Activated T-cell treated with anti-CD3 and anti-CD28 coated beads for 24 hours (primary cell): ENCODE data around the gene SAMHD1.
A peak's percentile ranks its signal among the peaks of the same experiment; 100 is the strongest.
"Not testable (repeated sequence)": the region's sequence is repeated elsewhere in the genome, so short reads cannot be mapped to it uniquely, and the experiment has no call there.

ENCODE experiments used
- DNase-seq: peaks from one replicate; pipeline ENCODE4 v3.0.0-alpha.2; 2020; ENCODE audit warnings: low read depth

SAMHD1 gene

DNA sequence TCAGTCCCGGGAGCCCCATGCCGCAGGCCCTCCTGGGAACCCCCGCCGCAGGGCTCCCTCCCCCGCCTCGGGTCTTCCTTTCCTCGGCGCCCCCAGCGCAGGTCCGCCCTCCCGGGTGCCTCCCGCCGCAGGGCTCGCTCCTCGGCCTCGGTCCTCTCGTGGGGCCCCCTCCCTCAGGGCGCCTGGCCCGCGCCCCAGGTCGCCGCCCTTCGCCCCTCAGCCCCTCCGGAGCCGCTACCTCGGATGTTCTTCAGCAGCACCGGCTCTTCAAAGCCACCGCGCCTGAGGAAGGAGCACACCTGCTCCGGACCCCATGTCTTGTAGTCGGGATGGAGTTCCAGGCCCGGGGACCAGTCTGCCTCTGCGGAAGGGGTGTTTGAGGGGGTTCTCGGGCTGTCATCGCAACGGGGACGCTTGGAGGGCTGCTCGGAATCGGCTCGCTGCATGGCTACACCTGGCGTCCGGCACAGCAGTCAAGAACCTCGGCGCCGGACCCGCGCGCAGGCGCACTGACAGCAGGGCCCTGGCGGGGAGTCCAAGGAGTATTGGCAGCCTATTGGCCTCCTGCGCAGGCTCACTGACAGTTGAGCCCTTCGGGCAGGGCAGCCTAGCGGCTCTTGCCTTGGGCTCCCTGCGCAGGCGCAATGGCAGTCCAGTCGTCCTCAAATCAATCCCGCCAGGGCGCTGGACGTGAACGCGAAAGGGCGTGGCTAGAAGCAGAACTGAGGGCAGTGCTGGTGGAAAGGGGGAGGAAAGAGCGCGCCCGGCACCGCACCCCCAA, at the start of gene SAMHD1:
Gene SAMHD1 (minus strand): TSS at position 511 of the 781 bp plus-strand sequence. CDS start 65 bp downstream, at position 446.
- peak; percentile 88 for DNase-seq

DNA sequence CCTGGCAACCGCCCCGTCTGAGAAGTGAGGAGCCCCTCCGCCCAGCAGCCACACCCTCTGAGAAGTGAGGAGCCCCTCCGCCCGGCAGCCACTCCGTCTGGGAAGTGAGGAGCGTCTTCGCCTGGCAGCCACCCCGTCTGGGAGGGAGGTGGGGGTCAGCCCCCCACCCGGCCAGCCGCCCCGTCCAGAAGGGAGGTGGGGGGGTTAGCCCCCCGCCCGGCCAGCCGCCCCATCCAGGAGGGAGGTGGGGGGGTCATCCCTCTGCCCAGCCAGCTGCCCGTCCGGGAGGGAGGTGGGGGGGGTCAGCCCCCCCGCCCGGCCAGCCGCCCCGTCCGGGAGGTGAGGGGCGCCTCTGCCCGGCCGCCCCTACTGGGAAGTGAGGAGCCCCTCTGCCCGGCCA, 48.7 kb upstream of the SAMHD1 start:
- DNase-seq, result not testable (repeated sequence)

DNA sequence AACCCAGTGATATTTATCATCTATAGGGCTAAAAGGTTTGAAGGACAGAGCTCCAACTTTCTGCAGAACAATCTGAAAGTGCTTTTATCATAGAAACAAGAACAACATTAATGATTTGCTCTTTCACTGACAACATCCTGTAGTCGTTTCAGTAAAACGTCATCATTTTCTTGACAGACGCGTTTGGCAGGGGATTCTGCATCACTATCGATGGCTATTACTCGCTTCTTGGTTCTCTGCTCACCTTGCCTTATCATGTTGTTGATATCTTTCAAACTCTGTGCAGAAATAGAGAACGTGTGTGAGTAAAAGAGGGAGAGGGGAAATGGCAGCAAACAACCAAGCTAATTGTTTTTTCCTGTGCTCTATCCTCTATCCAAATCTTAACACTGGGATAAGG, 47.1 kb upstream of the SAMHD1 start:
- no peak for DNase-seq

DNA sequence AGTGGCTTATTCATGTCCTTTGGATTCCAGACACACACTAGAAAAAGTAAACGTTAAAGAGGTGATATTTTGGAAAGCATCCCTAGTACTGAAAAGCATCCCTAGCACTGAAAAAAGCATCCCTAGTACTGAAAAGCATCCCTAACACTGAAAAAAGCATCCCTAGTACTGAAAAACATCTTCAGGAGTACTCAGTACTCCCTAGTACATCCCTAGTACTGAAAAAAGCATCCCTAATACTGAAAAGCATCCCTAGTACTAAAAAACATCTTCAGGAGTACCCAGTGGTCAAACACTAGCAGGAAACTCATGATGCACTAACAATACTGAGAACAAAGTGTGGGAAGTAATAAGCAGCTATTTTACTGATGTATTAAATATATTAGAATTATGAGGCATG, 45.6 kb upstream of the SAMHD1 start:
- no peak for DNase-seq

DNA sequence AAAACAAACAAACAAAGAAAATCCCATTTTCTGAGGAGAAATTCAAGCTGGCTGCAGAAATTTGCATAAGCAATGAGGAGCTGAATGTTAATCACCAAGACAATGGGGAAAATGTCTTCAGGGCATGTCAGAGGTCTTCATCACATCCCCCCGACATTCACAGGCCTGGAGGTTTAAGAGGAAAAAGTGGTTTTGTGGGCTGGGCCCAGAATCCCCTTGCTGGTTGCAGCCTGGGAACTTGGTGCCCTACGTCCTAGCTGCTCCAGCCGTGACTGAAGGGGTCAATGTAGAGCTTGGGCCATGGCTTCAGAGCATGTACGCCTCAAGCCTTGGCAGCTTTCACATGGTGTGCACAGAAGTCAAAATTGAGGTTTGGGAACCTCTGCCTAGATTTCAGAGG, 42.7 kb upstream of the SAMHD1 start:
- not testable (repeated sequence) for DNase-seq

DNA sequence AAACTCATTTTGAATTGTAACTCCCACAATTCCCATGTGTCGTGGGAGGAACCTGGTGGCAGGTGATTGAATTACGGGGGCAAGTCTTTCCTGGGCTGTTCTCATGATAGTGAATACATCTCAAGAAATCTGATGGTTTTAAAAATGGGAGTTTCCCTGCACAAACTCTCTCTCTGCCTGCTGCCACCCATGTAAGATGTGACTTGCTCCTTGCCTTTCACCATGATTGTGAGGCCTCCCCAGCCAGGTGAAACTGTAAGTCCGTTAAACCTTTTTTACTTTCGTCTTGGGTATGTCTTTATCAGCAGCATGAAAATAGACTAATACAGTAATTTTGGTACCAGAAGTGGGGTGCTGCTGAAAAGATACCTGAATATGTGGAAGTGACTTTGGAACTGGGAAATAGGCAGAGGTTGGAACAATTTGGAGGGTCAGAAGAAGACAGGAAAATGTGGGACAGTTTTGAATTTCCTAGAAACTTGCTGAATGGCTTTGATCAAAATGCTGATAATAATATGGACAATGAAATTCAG, 41.4 kb upstream of the SAMHD1 start:
- DNase-seq, result no peak

DNA sequence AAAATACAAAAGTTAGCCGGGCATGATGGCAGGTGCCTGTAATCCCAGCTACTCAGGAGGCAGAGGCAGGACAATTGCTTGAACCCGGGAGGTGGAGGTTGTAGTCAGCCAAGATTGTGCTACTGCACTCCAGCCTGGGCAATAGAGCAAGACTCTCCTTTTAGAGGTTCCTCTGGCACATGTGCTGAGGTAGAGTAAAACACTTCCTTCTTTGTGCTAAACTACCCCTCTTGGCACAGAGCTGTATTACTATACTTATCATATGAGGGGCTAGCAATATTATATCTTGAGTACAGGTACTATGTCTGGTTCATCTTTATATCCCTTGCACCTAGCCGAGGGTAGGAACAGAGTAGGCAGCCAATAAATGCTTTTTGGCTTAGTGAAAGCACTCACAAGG, 40.2 kb upstream of the SAMHD1 start:
- no peak for DNase-seq

DNA sequence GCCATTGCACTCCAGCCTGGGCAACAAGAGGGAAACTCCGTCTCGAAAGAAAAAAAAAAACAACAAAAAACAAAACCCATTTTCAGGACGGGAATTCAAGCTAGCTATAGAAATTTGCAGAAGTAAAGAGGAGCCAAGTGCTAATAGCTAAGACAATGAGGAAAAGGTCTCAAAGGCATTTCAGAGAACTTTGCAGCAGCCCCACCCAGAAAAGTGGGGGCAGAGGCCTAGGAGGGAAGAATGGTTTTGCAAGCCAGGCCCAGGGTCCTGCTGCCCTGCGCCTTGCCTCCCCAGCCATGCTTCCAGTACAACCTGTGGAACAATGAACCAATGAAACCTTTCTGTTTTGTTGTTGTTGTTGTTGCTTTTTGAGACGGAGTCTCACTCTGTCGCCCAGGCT, 38.3 kb upstream of the SAMHD1 start:
- no peak for DNase-seq

DNA sequence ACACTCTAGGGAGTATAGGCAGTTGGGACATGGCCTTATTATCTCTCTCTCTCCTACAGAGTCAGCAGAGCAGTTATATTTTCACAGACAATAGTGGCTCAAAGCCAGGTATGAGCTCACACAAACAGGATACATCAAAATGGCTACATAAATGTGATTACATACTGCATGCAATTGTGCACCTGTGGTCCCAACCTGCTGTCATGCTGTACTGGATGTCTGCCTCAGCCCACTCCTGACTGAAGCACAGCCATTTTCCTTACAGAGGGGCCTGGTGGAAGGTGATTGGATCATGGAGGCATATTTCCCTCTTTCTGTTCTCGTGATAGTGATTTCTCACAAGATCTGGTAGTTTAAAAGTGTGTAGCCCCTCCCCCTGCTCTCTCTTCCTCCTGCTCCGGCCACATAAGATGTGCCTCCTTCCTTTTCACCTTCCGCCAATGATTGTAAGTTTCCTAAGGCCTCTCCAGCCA, 37.0 kb upstream of the SAMHD1 start:
- DNase-seq, result no peak

DNA sequence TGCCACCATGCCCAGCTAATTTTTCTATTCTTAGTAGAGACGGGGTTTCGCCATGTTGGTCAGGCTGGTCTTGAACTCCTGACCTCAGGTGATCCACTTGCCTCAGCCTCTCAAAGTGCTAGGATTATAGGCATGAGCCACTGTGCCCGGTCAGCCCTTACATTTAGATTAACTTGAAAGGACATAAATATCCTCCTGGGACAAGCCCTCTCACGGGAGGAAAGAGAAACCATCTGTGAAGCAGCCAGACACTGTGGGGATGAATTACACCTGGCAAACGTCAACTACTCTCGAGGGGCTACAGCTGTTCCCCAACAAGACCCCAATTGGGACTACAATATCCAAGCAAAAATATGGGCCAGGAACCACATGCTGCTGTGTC, 32.7 kb upstream of the SAMHD1 start:
- no peak for DNase-seq

DNA sequence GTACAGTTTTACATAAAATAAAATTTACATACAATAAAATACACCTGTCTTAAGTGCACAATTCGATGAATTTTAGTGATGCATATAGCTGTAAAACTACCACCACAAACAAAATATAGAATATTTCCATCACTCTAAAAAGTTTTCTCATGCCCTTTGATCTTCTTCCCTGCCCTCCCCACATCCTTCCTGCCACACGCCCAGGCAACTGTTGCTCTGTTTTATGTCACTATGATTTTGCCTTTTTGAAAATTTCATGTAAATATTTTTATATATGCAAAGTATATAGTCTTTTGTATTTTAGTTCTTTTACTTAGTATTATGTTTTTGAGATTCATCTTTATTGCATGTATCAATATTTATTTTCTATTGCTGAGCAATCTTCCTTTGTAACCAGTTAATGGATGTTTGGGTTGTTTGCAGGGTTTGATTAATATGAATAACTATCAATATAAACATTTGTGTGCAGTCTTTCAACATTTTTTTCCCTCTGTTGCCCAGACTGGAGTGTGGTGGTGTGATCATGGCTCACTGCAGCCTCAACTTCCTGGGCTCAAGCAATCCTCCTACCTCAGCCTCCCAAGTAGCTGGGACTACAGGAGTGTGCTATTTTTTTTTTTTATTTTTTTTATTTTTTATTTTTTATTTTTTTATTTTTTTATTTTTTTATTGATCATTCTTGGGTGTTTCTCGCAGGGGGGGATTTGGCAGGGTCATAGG, 23.8 kb upstream of the SAMHD1 start:
- DNase-seq, result no peak

DNA sequence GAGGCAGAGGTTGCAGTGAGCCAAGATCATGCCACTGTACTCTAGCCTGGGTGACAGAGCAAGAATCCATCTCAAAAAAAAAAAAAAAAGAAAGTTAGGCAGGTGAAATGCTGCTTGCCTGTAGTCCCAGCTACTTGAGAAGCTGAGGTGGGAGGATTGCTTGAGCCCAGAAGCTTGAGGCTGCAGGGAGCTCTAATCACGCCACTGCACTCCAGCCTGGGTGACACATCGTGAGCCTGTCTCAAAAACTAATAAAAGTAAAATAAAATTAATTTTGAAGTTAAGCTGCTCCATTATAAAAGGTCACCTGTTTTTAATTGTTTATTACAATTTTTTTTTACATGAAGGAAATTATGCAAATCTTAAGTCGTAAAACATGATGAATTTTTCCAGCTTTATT, 23.2 kb upstream of the SAMHD1 start:
- no peak for DNase-seq

DNA sequence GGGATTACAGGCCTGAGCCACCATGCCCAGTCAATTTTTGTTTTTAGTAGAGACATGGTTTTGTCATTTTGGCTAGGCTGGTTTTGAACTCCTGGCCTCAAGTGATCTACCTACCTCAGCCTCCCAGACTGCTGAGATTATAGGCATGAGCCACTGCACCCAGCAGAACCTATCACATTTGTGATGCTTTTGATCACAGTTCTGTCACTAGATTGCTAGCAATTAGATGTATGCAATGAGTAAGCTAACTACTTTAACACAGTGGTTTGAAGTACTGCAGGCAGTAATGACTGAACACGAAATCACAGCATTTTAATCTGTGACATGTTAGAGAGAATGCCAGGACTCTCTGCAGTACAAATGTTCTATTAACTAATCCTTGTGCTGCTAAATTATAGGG, 19.6 kb upstream of the SAMHD1 start:
- no peak for DNase-seq

DNA sequence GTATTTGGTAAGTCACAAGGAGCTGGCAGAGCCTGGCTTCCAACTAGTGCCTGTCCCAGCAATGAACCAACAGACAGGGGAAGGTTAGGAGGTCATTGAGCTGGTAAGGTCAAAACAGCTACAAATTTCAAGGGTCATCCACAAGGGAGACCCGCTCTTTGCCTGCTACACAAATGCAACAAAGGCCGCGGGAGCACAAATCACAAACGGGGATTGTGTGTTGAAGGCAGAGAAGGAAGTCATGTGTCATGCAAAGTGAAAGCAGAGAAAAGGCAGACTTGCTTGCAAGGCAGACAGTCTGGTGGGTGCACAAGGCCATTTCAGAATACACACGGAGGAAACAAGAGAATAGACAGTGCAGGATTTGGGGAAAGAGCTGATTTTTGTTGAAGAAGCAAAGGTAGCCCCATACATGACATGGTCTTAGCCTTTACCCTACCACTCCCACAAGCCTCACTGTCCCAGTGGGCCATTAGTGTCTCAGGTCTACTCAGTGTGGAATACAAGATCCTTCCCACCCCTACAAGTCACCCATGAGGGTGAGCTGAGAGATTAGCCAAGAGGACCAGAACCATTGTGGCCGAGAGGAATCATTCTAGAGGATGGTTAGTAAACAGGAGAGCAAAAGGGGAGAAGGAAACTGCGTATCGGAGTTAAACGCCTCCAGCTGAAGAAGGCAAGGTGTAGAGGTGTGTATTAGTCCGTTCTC, 18.1 kb upstream of the SAMHD1 start:
- peak; percentile 26 for DNase-seq

DNA sequence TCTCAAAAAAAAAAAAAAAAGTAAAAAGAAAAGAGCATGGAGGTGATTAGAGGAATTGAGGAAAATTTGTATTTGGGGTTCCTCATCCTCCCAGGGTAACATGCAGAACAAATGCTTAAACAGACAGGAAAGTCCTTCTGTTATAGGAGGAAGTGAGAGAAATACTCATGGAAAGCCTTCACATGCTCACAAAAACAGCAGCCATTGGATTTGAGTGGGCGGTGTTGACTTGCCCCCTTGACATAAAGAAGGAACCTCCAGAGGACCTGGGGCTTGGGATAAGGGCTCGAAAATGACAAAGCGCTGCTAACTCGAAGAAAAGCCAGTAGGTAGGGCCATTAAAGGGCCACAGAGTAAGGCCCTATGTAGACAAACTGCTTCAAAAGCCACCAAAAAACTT, 17.5 kb upstream of the SAMHD1 start:
- no peak for DNase-seq

DNA sequence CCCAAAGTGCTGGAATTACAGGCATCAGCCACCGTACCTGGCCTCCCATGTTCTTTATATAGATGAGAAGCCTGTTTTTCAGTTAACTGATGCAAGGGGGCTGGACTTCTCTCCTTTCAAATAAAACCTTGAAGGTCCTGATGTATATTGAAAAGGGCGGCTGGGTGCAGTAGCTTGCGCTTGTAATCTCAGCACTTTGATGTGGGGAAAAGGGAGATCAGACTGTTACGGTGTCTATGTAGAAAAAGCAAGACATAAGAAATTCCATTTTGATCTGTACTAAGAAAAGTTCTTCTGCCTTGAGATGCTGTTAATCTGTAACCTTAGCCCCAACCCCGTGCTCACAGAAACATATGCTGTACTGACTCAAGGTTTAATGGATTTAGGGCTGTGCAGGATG, 16.1 kb upstream of the SAMHD1 start:
- no peak for DNase-seq

DNA sequence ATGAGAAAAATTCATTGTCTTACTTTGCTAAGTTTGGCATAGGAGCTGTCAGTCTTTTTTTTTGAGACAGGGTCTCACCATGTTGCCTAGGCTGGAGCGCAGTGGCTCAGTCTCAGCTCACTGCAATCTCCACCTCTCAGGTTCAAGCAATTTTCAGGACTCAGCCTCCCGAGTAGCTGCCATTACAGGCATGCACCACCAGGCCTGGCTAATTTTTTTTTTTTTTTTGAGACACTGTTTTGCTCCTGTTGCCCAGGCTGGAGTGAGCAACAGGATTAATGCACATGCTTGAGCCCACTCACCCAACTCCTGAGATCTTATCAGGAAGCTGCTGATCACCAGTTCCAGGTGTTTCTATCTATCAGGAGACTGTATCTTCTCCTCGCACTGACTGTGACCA, 15.5 kb upstream of the SAMHD1 start:
- DNase-seq, result not testable (repeated sequence)

DNA sequence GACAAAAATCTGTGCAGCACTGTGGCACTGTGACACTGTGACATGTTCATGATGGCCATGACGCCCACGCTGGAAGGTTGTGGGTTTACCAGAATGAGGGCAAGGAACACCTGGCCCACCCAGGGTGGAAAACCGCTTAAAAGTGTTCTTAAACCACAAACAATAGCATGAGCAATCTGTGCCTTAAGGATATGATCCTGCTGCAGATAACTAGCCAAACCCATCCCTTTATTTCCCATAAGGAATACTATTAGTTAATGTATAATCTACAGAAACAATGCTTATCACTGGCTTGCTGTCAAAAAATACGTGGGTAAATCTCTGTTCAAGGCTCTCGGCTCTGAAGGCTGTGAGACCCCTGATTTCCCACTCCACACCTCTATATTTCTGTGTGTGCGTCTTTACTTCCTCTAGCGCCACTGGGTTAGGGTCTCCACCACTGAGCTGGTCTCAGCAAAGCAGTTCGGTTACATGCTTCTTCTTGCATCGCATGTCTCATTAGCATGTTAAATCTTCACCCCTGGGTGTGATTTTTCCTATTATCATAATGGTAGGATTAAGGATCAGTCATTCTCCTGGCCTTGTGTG, 10.9 kb upstream of the SAMHD1 start:
- not testable (repeated sequence) for DNase-seq

DNA sequence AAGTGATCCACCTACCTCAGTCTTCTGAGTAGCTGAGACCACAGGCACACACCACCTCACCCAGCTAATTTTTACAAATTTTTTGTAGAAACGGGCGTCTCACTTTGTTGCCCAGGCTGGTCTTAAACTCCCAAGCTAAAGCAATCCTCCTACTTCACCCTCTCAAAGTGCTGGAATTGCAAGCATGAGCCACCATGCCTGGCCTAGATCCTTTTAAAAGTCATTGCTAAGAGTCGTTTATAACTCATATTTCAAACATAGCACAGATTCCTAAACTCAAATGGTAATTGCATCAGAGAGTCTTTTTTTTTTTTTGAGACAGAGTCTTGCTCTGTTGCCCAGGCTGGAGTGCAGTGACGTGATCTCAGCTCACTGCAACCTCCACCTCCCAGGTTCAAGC, 7.7 kb upstream of the SAMHD1 start:
- no peak for DNase-seq

DNA sequence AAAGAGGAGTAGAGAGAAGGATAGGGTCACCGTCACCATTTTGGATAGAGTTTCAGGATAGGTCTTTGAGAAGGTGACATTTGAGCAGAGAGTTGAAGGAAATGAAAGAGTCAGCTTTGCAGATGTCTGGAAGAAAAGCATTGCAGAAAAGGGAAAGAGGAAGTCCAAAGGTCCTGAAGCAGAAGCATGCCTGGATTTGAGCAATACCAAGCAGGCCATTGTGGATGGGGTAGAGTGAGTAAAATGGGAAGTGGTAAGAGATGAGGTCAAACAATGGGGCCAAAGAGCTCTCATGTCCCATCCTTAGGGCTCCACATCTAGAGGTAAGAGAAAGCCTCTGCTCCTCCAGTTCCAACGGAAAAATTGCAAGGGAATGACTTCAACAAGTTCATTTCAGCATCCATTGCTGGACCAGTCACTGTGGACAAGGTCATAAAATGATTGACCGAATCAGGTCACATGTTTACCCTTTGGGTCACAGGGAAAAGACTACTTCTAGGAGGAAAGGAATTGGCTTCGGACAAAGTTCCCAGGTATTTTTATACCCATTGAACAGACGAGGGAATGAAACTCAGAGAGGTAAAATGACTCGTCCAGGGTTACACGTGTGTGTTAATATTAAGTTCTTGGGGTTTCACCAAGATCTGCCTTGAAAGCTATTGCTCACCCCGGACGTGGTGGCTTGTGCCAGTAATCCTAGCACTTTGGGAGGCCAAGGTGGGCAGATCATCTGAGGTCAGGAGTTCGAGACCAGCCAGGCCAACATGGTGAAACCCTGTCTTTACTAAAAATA, 6.6 kb upstream of the SAMHD1 start:
- DNase-seq, result no peak

DNA sequence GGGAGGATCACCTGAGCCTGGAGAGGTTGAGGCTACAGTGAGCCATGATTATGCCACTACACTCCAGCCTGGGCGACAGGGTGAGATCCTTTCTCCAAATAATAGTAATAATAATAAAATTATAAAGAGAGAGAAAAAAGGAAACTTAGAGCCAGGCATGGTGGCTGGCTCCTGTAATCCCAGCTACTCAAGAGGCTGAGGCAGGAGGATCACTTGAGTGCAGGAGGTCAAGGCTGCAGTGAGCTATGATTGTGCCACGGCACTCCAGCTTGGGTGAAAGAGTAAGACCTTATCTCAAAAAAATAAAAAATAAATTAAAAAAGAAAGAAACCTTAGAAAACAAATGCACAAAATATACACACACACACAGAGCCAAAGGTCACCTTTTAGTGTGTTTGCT, 5.2 kb upstream of the SAMHD1 start:
- no peak for DNase-seq
